ENCODE data around the gene CD3G.
"Not testable (repeated sequence)": the region's sequence is repeated elsewhere in the genome, so short reads cannot be mapped to it uniquely, and the experiment has no call there.

CD3G gene

DNA sequence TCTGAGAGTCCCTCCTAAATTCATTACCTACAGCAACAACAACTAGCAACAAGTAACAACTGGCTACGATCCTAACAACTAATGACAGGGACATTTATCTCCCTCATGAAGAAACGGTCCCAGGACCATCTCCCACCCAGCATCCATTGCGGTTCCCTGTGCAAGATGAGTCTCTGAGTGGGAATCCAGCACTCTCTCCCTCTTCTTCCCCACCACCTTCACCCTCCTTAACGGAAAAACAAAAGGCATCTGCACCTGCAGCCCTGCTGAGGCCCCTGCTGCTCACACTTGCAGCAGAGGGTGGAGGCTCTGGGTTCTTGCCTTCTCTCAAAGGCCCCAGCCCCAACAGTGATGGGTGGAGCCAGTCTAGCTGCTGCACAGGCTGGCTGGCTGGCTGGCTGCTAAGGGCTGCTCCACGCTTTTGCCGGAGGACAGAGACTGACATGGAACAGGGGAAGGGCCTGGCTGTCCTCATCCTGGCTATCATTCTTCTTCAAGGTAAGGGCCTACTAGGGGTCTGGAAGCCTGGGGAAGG is at the start of gene CD3G:
TSS of gene CD3G (plus strand) at position 364 of the 535 bp plus-strand sequence. CDS start at position 444, 80 bp downstream.
- peak; percentile 82 for DNase-seq

DNA sequence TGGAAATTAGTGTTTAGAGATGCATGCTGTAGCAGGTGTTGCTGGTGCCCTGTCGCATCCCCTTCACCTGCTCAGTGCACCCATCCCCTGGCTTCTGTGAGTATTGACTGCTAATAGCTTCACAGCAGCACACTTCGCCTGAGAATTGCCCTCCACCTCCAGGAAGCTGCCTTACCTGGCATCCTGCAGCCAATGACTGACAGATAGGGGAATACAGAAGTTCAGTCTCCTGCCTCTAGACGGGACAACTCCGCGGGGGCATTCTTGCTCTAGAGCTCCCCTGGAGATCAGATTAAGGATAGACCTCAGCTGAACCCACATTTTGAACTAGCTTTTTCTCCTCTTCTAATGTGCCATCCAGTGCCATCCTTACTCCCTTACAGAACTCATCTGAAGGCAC is 48.9 kb upstream of the CD3G start:
- DNase-seq, result no peak

DNA sequence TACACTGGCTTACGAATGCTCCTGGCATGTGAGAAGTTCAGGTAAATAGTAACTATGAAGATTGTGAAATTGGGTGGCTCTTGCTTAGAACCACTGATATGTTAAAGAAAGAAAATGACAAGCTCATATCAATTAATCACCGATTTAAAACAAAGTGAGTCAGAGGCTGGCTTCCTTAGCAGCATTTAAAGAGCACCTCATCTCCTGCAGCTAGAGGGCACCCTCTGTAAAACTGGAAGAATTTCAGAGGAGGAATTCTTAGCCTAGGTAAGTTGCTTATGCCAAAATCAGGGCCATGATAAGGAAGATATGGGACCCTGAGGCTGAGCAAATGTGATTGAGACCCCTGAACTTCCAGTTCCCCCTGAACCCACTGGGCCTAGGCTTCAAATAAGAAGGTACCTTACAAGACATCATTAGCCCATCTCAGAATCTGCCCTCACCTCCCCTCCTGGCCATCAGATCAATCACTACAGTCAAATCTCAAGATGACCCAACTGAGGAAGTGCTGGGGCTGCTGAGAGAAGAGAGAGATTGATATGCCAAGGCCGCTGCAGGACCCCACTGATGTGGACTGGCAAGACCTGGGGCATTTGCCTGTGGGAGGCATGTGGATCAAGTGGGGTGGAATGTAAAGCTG is 48.2 kb upstream of the CD3G start:
- DNase-seq, result no peak

DNA sequence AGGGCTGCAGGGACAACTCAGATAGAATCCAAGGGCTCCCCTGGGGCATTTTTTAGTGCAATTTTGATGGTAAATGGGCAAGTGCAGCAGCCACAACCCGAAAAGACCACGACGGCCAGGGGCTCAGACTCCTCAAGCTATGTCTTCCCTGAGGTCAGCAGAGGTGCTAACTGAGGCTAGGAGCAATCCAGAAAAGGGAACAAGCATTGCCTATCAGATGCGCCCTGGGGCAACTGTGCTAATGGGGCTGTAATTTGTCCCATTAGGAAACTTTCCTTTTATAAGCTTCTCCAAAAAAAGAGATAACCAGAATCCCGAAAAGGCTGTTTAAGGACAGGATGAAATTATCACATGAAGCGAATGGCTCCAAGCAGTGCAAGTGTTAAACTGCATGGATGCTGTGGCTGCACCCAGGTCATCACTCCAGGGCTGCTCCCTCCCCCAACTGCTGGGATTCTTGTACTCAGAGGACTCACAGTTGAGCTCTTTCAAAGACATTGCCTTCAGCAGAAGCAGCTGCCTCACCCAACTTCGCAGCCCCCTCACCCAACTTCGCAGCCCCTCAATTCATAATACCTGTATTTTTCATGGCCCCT is 42.4 kb upstream of the CD3G start:
- no peak for DNase-seq

DNA sequence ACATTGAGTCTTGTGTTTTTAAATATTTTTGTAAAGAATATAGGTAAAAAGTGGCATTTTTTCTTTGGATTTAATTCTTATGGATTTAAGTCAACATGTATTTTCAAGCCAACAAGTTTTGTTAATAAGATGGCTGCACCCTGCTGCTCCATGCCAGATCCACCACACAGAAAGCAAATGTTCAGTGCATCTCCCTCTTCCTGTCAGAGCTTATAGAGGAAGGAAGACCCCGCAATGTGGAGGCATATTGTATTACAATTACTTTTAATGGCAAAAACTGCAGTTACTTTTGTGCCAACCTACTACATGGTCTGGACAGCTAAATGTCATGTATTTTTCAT is 39.9 kb upstream of the CD3G start:
- DNase-seq, result no peak

DNA sequence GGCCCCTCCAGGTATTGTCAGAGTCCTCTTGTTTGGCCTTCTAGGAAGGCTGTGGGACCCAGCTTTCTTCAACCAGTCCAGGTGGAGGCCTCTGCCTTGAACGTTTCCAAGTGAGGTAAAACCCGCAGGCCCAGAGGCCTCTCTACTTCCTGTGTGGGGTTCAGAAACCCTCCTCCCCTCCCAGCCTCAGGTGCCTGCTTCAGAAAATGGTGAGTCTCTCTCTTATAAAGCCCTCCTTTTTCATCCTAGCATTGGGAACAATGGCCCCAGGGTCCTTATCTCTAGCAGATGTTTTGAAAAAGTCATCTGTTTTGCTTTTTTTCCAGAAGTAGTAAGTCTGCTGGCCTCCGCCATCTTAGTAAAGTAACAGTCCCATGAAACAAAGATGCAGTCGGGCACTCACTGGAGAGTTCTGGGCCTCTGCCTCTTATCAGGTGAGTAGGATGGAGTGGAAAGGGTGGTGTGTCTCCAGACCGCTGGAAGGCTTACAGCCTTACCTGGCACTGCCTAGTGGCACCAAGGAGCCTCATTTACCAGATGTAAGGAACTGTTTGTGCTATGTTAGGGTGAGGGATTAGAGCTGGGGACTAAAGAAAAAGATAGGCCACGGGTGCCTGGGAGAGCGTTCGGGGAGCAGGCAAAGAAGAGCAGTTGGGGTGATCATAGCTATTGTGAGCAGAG is 39.4 kb upstream of the CD3G start, which contains the start of gene CD3E:
TSS of gene CD3E (plus strand) at position 163 of the 681 bp plus-strand sequence. CDS start at position 386, 223 bp downstream.
- DNase-seq, result peak; percentile 80

DNA sequence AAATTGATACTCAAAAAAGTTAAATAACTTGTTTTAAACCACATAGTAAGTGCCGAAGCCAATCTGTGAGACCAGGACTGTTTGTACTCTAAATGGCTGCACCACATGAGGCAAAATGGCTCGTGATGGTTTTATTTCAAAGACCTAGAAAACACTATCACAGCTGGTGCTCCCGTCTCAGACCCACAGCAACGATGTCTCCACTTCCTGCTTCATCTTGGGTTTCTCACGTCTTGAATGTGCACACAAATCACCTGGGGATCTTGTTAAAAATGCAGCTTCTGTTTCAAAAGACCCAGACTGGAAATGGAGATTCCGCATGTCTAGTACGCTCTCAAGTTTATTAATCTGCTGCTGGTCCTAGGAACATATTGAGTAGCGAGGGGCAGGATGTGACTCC is 38.4 kb upstream of the CD3G start:
- no peak for DNase-seq

DNA sequence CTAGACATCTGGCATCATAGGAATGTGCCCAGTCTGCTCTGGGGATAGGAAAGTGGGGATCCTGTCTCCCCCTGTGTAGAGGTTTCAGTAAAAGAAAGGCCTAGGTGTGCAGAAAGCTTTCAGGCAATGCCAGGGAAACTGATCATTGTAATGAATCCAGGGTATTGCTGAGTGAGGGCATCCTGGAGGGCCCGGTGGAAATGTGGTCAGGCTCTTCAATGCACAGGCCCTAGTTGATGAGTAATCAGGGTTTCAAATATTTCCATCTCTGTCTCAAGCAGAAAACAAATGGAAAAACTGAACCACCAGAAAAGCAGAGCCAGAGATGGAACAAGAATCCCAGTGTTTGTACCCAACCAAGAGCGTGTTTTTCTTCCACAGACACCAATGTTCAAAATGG is 37.6 kb upstream of the CD3G start:
- peak; percentile 64 for DNase-seq

DNA sequence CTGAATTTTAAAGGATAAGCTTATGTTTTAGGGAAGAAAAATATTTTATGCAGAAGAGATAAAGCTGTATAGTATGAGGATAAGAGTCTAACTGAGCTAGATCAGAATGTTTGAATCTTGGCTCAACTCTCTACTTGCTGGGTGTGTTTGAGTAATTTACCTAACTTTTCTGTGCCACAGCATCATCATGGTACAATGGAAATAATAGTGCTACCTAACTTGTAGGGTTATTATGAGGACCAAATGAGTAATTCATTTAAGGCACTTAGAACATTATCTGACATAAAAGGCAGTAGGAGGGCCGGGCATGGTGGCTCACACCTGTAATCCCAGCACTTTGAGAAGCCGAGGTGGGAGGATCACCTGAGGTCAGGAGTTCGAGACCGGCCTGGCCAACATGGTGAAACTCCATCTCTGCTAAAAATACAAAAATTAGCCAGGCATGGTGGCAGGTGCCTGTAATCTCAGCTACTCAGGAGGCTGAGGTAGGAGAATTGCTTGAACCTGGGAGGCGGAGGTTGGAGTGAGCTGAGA is 35.1 kb upstream of the CD3G start:
- not testable (repeated sequence) for DNase-seq

DNA sequence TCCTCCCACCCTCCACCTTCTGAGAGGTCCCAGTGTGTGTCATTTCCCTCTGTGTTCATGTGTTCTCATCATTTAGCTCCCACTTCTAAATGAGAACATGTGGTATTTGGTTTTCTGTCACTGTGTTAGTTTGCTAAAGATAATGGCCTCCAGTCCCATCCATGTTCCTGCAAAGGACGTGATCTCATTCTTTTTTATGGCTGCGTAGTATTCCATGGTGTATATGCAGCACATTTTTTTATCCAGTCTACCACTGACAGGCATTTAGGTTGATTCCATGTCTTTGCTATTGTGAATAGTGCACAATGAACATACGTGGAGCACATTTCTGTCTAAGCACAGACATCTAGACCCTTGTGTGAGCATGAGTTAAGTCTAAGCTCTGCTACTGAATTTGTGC is 33.9 kb upstream of the CD3G start:
- DNase-seq, result no peak

DNA sequence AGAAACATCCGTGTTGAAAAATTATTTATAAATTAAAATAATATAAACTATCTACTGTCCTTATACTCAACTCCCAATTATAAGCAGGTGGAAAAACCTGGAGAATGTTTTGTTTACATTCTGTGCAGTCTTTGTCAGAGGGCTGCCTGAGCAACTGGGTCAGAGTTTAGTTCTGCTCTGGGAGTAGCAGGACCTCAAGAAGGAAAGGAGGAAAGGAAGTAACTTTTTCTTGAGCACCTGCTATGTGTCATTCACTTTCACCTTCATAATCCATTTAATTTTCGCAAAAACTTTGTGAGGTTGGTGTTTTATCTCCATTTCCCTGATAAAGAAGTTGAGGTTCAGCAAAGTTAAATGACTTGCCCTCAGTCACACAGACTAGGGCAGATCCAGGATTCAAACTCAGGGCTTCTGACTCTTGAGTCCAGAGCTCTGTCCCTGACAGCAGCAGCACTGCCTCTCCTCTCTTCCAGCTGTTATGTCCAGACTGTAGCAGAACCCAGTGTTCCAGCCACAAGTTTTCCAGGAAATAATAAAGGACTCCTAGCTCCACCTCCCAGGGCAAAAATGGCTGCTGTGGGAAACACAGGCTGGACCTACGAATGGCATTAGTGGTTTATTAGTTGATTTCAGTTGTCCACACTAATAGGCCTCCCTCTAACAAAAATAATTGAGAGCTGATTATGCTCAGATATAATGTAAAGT is 33.2 kb upstream of the CD3G start:
- no peak for DNase-seq

DNA sequence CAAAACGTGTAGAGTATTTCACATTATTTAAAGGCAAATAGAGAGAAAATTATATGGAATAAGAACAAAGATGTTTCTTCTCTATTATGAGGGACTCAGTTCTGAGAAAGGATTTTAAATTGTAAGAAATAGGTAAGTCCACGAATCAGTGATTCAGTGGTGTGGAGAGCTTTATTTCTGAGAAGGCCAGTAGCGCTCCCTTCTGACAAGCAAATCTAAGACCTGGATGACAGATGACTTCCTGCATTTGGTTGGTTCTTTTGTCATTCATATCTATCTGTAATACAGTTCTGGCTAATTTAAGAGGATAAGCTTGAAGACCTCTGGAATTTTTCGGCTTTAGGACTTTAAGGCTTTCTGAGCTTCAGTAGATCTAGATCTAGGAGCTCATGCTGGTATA is 32.6 kb upstream of the CD3G start:
- no peak for DNase-seq

DNA sequence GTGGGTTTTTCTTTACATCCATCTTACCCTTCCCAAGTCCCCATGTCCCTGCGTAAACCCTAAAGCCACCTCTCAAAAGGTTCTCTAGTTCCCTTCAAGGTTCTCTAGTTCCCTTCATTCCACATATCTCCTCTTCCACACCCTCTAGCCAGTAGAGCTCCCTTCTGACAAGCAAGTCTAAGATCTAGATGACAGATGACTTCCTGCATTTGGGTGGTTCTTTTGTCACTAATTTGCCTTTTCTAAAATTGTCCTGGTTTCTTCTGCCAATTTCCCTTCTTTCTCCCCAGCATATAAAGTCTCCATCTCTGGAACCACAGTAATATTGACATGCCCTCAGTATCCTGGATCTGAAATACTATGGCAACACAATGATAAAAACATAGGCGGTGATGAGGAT is 31.8 kb upstream of the CD3G start:
- DNase-seq, result no peak

DNA sequence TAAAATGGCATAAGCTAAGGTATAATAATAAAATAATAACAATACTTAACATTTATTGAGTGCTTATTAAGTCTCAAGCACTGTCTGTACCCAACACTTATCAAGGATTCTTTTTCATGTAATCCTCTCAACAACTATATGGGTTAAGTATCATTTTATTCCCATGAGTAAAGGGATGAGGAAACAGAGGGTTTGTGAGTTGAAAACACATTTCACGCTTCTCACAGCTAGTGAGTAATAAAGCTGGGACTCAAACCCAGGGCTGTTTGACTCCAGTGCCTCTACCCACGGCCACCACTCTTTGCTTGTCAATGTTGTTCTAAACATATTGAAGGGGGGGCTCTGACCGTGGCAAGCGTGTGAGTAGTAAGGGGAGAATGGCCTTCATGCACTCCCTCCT is 30.9 kb upstream of the CD3G start:
- DNase-seq, result no peak

DNA sequence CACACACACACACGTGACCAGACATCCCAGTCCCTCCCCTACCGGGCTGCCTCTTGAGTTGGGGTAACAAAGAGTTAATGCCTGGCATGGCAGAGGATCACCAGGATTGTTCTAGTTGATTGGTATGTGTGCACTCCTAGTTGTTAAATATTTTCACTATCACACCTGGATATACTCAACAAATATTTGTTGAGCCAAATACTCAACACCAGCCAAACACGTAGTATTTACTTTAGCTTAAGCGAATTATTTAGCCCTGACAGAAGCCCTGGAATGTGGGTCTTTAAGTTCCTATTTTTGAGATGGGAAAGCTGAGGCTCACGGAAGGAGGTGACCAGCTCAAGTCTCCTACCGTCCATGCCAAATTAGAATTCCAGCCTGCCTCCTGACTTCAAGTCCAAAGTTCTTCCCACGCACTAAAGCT is 29.1 kb upstream of the CD3G start:
- no peak for DNase-seq

DNA sequence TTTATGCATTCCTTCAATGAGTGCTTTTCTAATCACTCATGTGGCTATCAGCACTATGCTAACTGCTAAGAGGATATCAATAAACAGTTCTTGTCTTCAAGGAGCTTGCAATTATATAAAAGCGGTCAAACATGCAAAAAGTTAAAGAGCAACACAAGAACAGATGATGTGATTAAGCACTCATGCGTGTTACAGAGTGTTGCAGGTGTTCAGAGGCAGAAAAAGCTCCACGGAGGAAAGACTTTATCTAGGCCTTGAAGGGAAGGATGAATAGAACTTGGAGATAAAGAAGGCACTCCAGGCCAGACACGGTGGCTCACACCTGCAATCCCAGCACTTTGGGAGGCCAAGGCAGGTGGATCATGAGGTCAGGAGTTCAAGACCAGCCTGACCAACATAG is 26.0 kb upstream of the CD3G start:
- DNase-seq, result no peak

DNA sequence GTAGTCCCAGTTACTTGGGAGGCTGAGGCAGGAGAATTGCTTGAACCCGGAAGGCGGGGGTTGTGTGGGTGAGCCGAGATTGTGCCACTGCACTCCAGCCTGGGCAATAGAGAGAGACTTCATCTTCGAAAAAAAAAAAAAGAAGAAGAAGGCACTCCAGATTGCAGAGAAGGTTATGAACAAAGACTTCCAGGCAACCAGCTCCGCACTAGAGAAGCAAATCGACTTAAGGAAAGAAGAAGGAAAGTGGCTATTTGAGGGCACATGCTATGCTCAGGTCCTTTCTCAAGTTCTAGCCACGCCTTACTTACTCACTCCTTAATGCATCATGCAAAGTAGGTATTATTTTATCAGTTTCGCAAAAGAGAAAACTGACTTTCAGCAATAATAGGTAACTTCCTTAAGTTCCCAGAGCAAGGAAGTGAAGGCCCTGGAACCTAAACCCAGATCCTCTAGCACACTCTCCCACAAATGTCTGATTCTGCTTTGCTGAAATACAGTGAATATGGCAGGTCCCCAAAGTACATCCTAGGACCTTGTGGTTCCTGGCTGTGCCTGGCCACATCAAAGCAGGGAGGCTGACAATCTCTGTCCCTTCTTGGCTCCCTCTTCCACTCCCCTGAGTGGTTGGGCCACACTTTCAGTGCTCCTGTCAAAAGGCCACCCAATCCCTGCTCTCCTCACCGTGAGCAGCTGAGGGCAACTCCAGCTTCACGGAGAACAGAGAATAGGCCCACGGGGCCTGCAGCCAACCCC is 25.4 kb upstream of the CD3G start:
- DNase-seq, result no peak

DNA sequence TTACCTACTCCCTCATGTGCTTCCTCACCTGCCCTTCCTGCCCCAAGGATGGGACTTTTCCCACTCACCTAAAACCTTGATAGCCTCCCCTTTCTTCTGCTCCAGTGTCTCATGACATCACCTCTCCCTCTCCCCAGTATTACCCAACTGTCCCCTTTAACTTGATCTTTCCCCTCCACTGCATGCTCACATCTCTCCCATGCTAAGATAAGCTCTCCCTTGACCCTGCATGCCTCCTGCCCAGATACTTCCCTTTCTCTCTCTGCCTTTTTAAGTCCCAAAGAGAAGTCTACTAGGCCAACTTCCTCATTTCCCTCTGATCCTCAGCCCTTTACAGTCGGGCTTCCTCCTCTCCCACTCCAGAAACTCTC is 24.8 kb upstream of the CD3G start:
- DNase-seq, result no peak

DNA sequence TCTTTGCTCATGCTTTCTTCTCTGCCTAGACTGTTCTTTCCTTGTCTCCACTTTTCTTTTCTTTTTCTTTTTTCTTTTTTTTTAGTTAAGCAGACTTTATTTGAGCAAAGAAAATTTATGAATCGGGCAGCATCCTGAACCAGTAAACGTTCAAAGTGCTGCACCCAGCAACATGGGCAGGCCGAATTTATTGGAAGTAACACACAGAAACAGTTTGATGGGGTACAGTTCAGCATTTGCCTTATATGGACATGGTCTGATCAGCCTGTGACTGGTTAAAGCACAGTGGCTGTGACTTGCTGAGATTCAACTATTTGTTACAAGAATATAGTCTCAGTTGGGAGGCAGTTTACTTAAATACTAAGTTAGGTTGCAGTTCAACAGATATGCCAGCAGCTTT is 23.6 kb upstream of the CD3G start:
- DNase-seq, result no peak

DNA sequence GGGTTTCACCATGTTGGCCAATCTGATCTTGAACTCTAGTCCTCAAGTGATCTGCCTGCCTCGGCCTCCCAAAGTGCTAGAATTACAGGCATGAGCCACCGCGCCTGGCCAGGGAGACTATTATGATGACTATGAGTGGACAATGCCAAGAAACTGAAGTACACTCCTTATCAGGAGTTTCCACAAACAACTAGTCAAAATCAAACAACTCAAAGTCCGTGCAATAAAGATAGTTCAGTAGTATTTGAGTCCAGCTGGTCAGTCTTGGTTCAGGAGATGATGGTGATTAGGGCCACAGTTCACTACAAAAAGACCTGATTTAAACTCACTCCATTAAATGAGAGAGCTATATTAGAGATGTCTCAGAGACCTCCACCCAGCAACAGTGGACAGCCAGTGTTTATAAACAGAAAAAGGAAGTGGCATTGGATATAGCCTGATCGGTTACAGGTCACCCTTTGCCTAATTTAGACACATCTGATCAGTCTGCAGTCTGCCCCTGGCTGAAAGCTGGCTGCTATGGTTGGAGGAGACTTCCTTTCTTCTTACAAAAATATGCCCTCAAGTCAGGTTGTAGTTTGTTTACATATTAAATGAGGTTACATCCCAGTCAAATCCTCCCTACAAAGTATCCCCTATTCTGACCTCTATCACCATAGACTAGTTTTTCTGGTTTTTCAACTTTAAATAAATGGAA is 22.6 kb upstream of the CD3G start:
- DNase-seq, result no peak

DNA sequence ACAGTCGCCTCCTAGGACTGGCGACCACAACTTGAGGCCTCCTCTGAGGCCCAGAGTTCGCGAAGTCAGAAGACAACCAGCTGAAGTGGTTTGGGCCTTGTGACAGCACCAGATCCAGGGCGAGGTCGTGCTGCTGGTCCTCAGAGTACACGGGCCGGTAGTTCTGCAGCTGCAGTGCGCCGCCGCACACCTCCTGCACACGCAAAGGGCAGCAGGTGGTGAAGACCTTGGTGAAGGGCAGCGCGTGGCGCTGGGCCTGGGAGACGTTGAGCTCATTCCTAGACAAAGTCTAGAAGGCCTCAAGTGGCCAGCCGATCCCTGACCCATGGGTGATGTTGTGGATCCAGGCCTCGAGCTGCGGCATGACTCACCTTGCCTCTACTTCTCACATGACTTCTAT is 21.4 kb upstream of the CD3G start:
- no peak for DNase-seq

DNA sequence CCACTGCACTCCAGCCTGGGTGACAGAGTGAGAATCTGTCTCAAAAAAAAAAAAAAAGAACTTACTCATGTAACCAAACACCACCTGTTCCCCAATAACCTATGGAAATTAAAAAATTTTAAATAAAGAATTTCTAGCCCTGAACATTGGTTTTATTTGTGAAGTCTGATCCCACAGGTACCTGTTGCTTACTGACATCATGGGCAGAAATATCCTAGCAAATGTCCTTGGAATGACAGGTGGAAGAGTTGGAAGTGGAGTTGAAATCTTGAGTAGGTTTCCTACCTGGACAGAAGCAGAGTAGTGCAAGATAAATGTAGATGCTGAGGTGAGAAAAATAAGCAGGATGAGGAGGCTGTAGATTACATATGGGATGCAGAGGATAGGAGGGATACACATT is 18.9 kb upstream of the CD3G start:
- DNase-seq, result no peak

Data from activated CD8-positive, alpha-beta memory T cell treated with anti-CD3 and anti-CD28 coated beads, Interleukin-2, amount 50 U/mL, for 48 hours (primary cell).